H1 (cell line): Measurements from ENCODE around the gene ADAMTS8. TPM values are rescaled to one million over a fixed set of nuclear protein-coding genes. Genes with fewer than 3 reads are reported as not detected.

Experiments used
- CTCF ChIA-PET: fragments of 300-600 bp; sonication (Branson Sonifier 250); formaldehyde crosslinking; loops from one replicate; lab custom pipeline; 2021; ENCODE audit not compliant: partially characterized antibody; lab: Charles Lee
- POLR2A ChIA-PET: fragments of 300-600 bp; sonication (Branson Sonifier 250); formaldehyde crosslinking; loops from one replicate; lab custom pipeline; 2021; ENCODE audit warnings: inconsistent platforms; ENCODE audit not compliant: partially characterized antibody; lab: Charles Lee
- DNase-seq, 2 experiments: peaks; one replicate each; pipeline versions ENCODE4 v3.0.0 to v3.0.0-alpha.2; 2010 to 2022; ENCODE audit warnings: low spot score in 2 of 2, low read depth in 1 of 2, mixed read lengths in 1 of 2
- FAIRE-seq: peaks from 2 replicates; lab custom pipeline; 2011; peaks lifted over from hg19 to GRCh38; lab: Jason Lieb, UNC
- H2AFZ ChIP-seq: 2 replicates; pipeline ENCODE4 v1.8.1; 2012; ENCODE audit warnings: low read length, inconsistent platforms
- H2AK5ac ChIP-seq: 2 replicates; pipeline ENCODE4 v1.6.1; 2013; ENCODE audit warnings: low read depth, low read length
- H2BK120ac ChIP-seq: replicated peaks from 2 replicates; pipeline ENCODE3; 2013; ENCODE audit warnings: low read depth, low read length, inconsistent platforms
- H2BK12ac ChIP-seq: 2 replicates; pipeline ENCODE4 v1.6.1; 2013; ENCODE audit warnings: low read depth, low read length
- H2BK15ac ChIP-seq: 2 replicates; pipeline ENCODE4 v1.6.1; 2013; ENCODE audit warnings: low read length
- H2BK20ac ChIP-seq: 2 replicates; pipeline ENCODE4 v1.6.1; 2013; ENCODE audit warnings: low read length
- H2BK5ac ChIP-seq: 2 replicates; pipeline ENCODE4 v1.6.1; 2013; ENCODE audit warnings: low read depth, low read length
- H3K14ac ChIP-seq: 2 replicates; pipeline ENCODE4 v1.6.1; 2013; ENCODE audit warnings: inconsistent platforms; ENCODE audit not compliant: insufficient read length
- H3K18ac ChIP-seq: 2 replicates; pipeline ENCODE4 v1.6.1; 2013; ENCODE audit warnings: low read length; ENCODE audit errors: extremely low read depth
- H3K23ac ChIP-seq: 2 replicates; pipeline ENCODE4 v1.6.1; 2013; ENCODE audit warnings: inconsistent platforms; ENCODE audit not compliant: insufficient read length
- H3K23me2 ChIP-seq: 2 replicates; pipeline ENCODE4 v1.6.1; 2013; ENCODE audit warnings: low read depth, low read length
- H3K27ac ChIP-seq: 2 replicates; pipeline ENCODE4 v1.6.1; 2011; ENCODE audit warnings: low read depth, low read length, inconsistent platforms
- H3K27me3 ChIP-seq, 4 experiments: replicated peaks in 1 of 4; 1 replicate in 1 of 4; 2 replicates in 3 of 4; pipeline versions ENCODE4 v1.6.1 to v1.8.1; 2011 to 2013; ENCODE audit warnings: low read length in 3 of 4, mild to moderate bottlenecking in 3 of 4, inconsistent platforms in 2 of 4, mixed read lengths in 2 of 4, moderate library complexity in 1 of 4; ENCODE audit not compliant: control insufficient read depth in 3 of 4, insufficient read depth in 3 of 4; ENCODE audit errors: extremely low read depth in 1 of 4
- H3K36me3 ChIP-seq, 4 experiments: 2 replicates each; pipeline versions ENCODE4 v1.6.1 to v1.8.1; 2011 to 2013; ENCODE audit warnings: mild to moderate bottlenecking in 4 of 4, low read length in 3 of 4, moderate library complexity in 2 of 4, control low read depth in 1 of 4, inconsistent platforms in 1 of 4; ENCODE audit not compliant: insufficient read depth in 4 of 4, control insufficient read depth in 2 of 4
- H3K4ac ChIP-seq: replicated peaks from 2 replicates; pipeline ENCODE3; 2013; ENCODE audit warnings: low read length, low read depth, mixed read lengths, inconsistent platforms; ENCODE audit not compliant: insufficient read length
- H3K4me1 ChIP-seq, 4 experiments: replicated peaks in 1 of 4; 1 replicate in 1 of 4; 2 replicates in 3 of 4; pipeline versions ENCODE4 v1.6.1 to v1.8.1; 2011 to 2013; ENCODE audit warnings: low read length in 3 of 4, inconsistent platforms in 2 of 4, mixed read lengths in 1 of 4; ENCODE audit not compliant: insufficient read depth in 4 of 4, control insufficient read depth in 3 of 4
- H3K4me2 ChIP-seq, 2 experiments: 2 replicates each; pipeline versions ENCODE4 v1.6.1 to v1.8.1; 2011 to 2013; ENCODE audit warnings: low read depth in 2 of 2, low read length in 2 of 2, control low read depth in 1 of 2, inconsistent platforms in 1 of 2, mild to moderate bottlenecking in 1 of 2; ENCODE audit not compliant: insufficient read depth in 1 of 2
- H3K4me3 ChIP-seq, 4 experiments: fragments of 200-600, 300-600 bp in 1 of 4; sonication (generic), shearing (Covaris generic), sonication (Bioruptor Twin) in 1 of 4; 2 replicates each; pipeline versions ENCODE4 v1.5.1 to v1.8.1; 2011 to 2016; ENCODE audit warnings: low read length in 4 of 4, low read depth in 3 of 4, control low read depth in 2 of 4, inconsistent platforms in 2 of 4, mild to moderate bottlenecking in 2 of 4, mixed read lengths in 1 of 4, moderate library complexity in 1 of 4; ENCODE audit not compliant: insufficient read depth in 2 of 4; ENCODE audit errors: extremely low read depth in 1 of 4
- H3K56ac ChIP-seq: replicated peaks from 2 replicates; pipeline ENCODE3; 2013; ENCODE audit warnings: low read depth, mild to moderate bottlenecking, mixed read lengths, low read length, inconsistent platforms; ENCODE audit not compliant: insufficient read length
- H3K79me1 ChIP-seq: 2 replicates; pipeline ENCODE4 v1.6.1; 2013; ENCODE audit warnings: low read depth, low read length, control low read depth
- H3K79me2 ChIP-seq, 2 experiments: 2 replicates each; pipeline versions ENCODE4 v1.6.1 to v1.8.1; 2012 to 2013; ENCODE audit warnings: low read length in 2 of 2, mild to moderate bottlenecking in 2 of 2, inconsistent platforms in 1 of 2; ENCODE audit not compliant: insufficient read depth in 2 of 2, control insufficient read depth in 1 of 2
- H3K9ac ChIP-seq, 4 experiments: replicated peaks in 1 of 4; 1 replicate in 1 of 4; 2 replicates in 3 of 4; pipeline versions ENCODE4 v1.6.1 to v1.8.1; 2011 to 2013; ENCODE audit warnings: low read depth in 3 of 4, low read length in 3 of 4, control low read depth in 2 of 4, mild to moderate bottlenecking in 2 of 4, moderate library complexity in 2 of 4, inconsistent platforms in 1 of 4; ENCODE audit errors: extremely low read depth in 1 of 4
- H3K9me3 ChIP-seq, 2 experiments: 2 replicates each; pipeline versions ENCODE4 v1.6.1 to v1.8.1; 2012 to 2013; ENCODE audit warnings: mild to moderate bottlenecking in 2 of 2, moderate library complexity in 2 of 2, control low read depth in 1 of 2, inconsistent platforms in 1 of 2, low read depth in 1 of 2, low read length in 1 of 2, mixed read lengths in 1 of 2; ENCODE audit not compliant: insufficient read depth in 2 of 2
- H4K20me1 ChIP-seq, 2 experiments: replicated peaks in 1 of 2; 2 replicates each; pipeline versions ENCODE3 to v1.8.1; 2011 to 2013; ENCODE audit warnings: inconsistent platforms in 2 of 2, low read length in 2 of 2, mild to moderate bottlenecking in 1 of 2; ENCODE audit not compliant: insufficient read depth in 2 of 2, control insufficient read depth in 1 of 2
- H4K5ac ChIP-seq: 2 replicates; pipeline ENCODE4 v1.6.1; 2013; ENCODE audit warnings: low read length, low read depth, mixed read lengths, inconsistent platforms; ENCODE audit not compliant: insufficient read length
- H4K8ac ChIP-seq: 2 replicates; pipeline ENCODE4 v1.8.0; 2013; ENCODE audit warnings: mild to moderate bottlenecking, moderate library complexity, low read length, inconsistent platforms; ENCODE audit not compliant: insufficient read depth; ENCODE audit errors: extremely low read depth
- H4K91ac ChIP-seq: replicated peaks from 2 replicates; pipeline ENCODE3; 2013; ENCODE audit warnings: low read length, mixed read lengths, inconsistent platforms; ENCODE audit not compliant: insufficient read length
- CREB1 ChIP-seq: IDR thresholded peaks from 2 replicates; pipeline ENCODE4 v1.6.1; 2012; ENCODE audit warnings: inconsistent platforms
- CTBP2 ChIP-seq: IDR thresholded peaks from 2 replicates; pipeline ENCODE4 v1.7.0; 2011; ENCODE audit warnings: borderline replicate concordance, mild to moderate bottlenecking, moderate library complexity, mixed read lengths, low read length; ENCODE audit not compliant: insufficient read depth, insufficient read length
- EZH2 ChIP-seq: fragments of 200-600 bp; sonication (generic); IDR thresholded peaks from 2 replicates; pipeline ENCODE4 v1.7.1; 2012; ENCODE audit warnings: low read depth, mild to moderate bottlenecking, moderate library complexity, low read length, inconsistent platforms; ENCODE audit not compliant: severe bottlenecking
- JUND ChIP-seq: IDR thresholded peaks from 2 replicates; pipeline ENCODE4 v1.6.1; 2011; ENCODE audit warnings: mild to moderate bottlenecking, improper control_type of control experiment, low read length
- RAD21 ChIP-seq, 2 experiments: IDR thresholded peaks in 1 of 2; conservative IDR thresholded peaks in 1 of 2; 2 replicates each; pipeline ENCODE4 v1.6.1; 2011; ENCODE audit warnings: low read depth in 2 of 2, low read length in 2 of 2, improper control_type of control experiment in 1 of 2, inconsistent platforms in 1 of 2, mild to moderate bottlenecking in 1 of 2, moderate library complexity in 1 of 2
- RBBP5 ChIP-seq: IDR thresholded peaks from 2 replicates; pipeline ENCODE4 v1.7.1; 2012; ENCODE audit warnings: low read depth, mild to moderate bottlenecking, inconsistent platforms, low read length, moderate library complexity, borderline replicate concordance
- SIN3A ChIP-seq, 2 experiments: IDR thresholded peaks in 1 of 2; conservative IDR thresholded peaks in 1 of 2; 2 replicates each; pipeline ENCODE4 v1.6.1; 2011 to 2012; ENCODE audit warnings: low read length in 2 of 2, improper control_type of control experiment in 1 of 2, low read depth in 1 of 2, mild to moderate bottlenecking in 1 of 2
- WGBS, 2 experiments: shearing (Covaris generic) in 1 of 2; methylation state at CpG; one replicate each; pipeline versions ENCODE4 v1.1.6 to v1.1.7; 2013 to 2015; ENCODE audit warnings: low lambda C conversion rate in 2 of 2, mixed read lengths in 2 of 2, inconsistent platforms in 1 of 2, low coverage in 1 of 2, missing lambda C conversion rate in 1 of 2; ENCODE audit not compliant: insufficient replicate concordance in 2 of 2, insufficient coverage in 1 of 2, insufficient read length in 1 of 2; ENCODE audit errors: extremely low coverage in 1 of 2, missing lambda C conversion rate in 1 of 2; 5-methylcytosine and 5-hydroxymethylcytosine counted together
- polyA plus RNA-seq, 7 experiments: library from polyadenylated mRNA; depleted of rRNA in 3 of 7; stranded (reverse) in 5 of 7; unstranded in 2 of 7; fragments of >200 nt in 5 of 7; fragments of 200-250 nt in 2 of 7; gene quantifications; 1 replicate in 5 of 7; 2 replicates in 1 of 7; 4 replicates in 1 of 7; pipeline versions ENCODE4 v1.2.1 to v1.2.3, GENCODE V29; 2011 to 2013; ENCODE audit warnings: missing spikeins in 2 of 7, mixed read lengths in 2 of 7
- total RNA-seq: library from RNA; stranded (reverse); fragmentation: NEBNext Ultra II Directional; extraction: Animal tissue kit (Norgen Biotek cat#: 25700); gene quantifications from 2 replicates; pipeline ENCODE4 v1.2.1, GENCODE V29; 2021
- TF ChIP-seq, protein P1 (sequence below), 3 experiments: IDR thresholded peaks; 1 replicate in 2 of 3; 2 replicates in 1 of 3; pipeline versions ENCODE4 v1.5.1 to v1.6.1; 2011; ENCODE audit warnings: low read length in 3 of 3, mild to moderate bottlenecking in 3 of 3, inconsistent platforms in 2 of 3, low read depth in 1 of 3, moderate library complexity in 1 of 3; ENCODE audit not compliant: insufficient read depth in 1 of 3; ENCODE audit errors: control extremely low read depth in 1 of 3

Gene ADAMTS8
- total and polyA plus RNA-seq, 2 of the 8 experiments (the other 6 are each of a cell fraction or from before 2014, with no cell fraction given) = 9.3 to 16.6 TPM

DNA sequence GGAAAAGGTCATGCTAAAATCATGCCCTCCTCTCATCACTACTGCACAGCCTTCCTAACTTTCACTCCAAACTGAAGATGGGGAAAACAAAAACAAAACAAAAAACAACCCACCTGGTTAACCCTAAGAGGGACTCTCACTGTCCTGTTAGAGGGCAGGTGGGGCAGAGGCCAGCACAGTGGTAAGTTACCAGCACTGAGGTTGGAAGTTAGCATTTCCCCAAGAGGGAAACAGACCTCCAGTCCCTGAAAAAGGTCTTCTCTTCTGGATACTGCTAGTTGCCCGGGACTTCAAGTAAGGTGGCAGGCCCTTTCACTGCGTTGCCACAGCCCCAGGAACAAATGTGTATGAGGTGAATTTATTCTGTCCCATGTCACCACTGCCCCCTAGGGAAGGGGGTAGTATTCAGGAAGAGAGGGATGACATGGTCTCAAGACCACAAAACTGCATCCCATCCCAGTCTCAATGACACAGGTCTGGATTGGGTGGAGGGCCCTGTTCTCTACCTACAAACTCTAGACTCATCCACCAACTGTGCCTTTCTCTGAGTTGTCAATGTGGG, 792 bp upstream of the ADAMTS8 start:
- Histone ChIP-seq H3K4me1 (peaks cover 0 to 13% (median 9%) of the 10 kb centered on the region in 4 experiments; a peak in 6 of 7 replicates), H3K9ac (no peak overlapping the region), H2BK12ac (peak overlapping the region; percentile 87; the same call in 1 of the 2 replicates), H3K9me3 (no peaks in the 10 kb centered on the region), H2AK5ac (peak overlapping the region; percentile 34; the same call in 1 of the 2 replicates), H3K23ac (no peak overlapping the region), H4K20me1 (no peaks in the 10 kb centered on the region), H2BK20ac (peak overlapping the region; percentile 34; the same call in 1 of the 2 replicates), H3K4me2 (peak overlapping the region; percentile 71 to 74), H2BK5ac (no peak overlapping the region), H3K79me2 (no peaks in the 10 kb centered on the region), H3K27ac (no peak overlapping the region), H4K5ac (no peak overlapping the region), H3K4ac (no peak overlapping the region), H3K18ac (peak overlapping the region; percentile 25; the same call in 1 of the 2 replicates), H3K36me3 (no peaks in the 10 kb centered on the region), H4K91ac (no peak overlapping the region), H2AFZ (no peak overlapping the region), H3K23me2 (peaks cover 9% of the 10 kb centered on the region; the same call in 1 of the 2 replicates), H4K8ac (no peak overlapping the region), H3K4me3 (peak overlapping the region in 2 of 4 experiments; percentile 40 to 71; a peak in 5 of 8 replicates), H3K14ac (no peak overlapping the region), H3K56ac (no peak overlapping the region), H3K27me3 (peaks cover 2 to 38% (median 37%) of the 10 kb centered on the region in 4 experiments), H3K79me1 (no peaks in the 10 kb centered on the region; the same call in 1 of the 2 replicates), H2BK120ac (no peak overlapping the region), H2BK15ac (0 out of 2 replicates have a peak overlapping the region, but pooled peaks have one; percentile 53)
- TF ChIP-seq CREB1 (no peak), JUND (no peak), SIN3A (conservative IDR thresholded peaks at IDR 0.05 in 1 of 2, IDR thresholded peaks at IDR 0.05 in 1 of 2; ENCODE audit: low read depth in 1 of 2, low read length in 2 of 2) (no peak), RBBP5 (no peak), CTBP2 (no peak), RAD21 (IDR thresholded peaks at IDR 0.05 in 1 of 2, conservative IDR thresholded peaks at IDR 0.05 in 1 of 2; ENCODE audit: low read depth in 2 of 2, low read length in 2 of 2) (peak; percentile 37 to 39), EZH2 (peak; percentile 29)
- TF ChIP-seq, protein P1, sequence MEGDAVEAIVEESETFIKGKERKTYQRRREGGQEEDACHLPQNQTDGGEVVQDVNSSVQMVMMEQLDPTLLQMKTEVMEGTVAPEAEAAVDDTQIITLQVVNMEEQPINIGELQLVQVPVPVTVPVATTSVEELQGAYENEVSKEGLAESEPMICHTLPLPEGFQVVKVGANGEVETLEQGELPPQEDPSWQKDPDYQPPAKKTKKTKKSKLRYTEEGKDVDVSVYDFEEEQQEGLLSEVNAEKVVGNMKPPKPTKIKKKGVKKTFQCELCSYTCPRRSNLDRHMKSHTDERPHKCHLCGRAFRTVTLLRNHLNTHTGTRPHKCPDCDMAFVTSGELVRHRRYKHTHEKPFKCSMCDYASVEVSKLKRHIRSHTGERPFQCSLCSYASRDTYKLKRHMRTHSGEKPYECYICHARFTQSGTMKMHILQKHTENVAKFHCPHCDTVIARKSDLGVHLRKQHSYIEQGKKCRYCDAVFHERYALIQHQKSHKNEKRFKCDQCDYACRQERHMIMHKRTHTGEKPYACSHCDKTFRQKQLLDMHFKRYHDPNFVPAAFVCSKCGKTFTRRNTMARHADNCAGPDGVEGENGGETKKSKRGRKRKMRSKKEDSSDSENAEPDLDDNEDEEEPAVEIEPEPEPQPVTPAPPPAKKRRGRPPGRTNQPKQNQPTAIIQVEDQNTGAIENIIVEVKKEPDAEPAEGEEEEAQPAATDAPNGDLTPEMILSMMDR (IDR thresholded peaks at IDR 0.05; ENCODE audit: control extremely low read depth in 1 of 3, insufficient read depth in 1 of 3, low read depth in 1 of 3, low read length in 3 of 3) = peak in 2 of 3 experiments; percentile 4 to 39; a peak in 2 of 4 replicates
- peak; percentile 39 for FAIRE-seq
- POLR2A ChIA-PET = interaction anchor here (1.1 kb wide), 1 partner anchor 437 kb away, joined by 3 read pairs; no protein-coding TSS in a partner anchor
- WGBS, 2 experiments = 65% methylated on average over 2 of the region's 2 CpGs; no CpG with 5 or more reads in 1 of the 2 experiments
- CTCF ChIA-PET = interaction anchor here (0.8 to 21.7 kb wide), 10 partner anchors 9 to 475 kb away, joined by 3 to 521 read pairs (median 10); partner anchors contain the start of gene ADAMTS15
- no peak for DNase-seq
